ENCODE data around the gene ERCC5.

DNA sequence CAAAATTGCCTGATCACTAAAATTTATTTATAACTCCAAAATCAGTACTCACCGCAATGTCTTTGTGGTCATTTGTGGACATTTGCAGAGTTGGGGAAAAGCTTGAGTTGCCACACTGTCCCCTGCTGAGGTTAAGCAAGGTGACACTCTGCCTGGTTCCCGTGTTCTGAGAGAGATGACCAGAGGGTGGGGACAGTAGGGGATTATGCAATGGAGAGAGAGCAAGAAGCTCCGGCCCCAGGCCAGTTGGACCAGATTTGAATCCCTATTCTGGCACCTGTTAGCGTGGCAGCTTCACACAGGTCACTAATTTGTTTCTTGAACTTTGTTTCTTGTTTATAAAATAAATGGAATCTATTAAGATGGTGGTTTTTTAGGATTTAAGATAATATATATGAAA lies 17.8 kb downstream of the ERCC5 start:
- TF ChIP-seq POLR2A (IDR thresholded peaks at IDR 0.05; ENCODE audit: low read depth, low read length) (no peak), POLR2AphosphoS5 (IDR thresholded peaks at IDR 0.05; ENCODE audit: low read depth, low read length) (no peak), PAX5 (IDR thresholded peaks at IDR 0.05; ENCODE audit: insufficient read depth, low read length, severe bottlenecking) (no peak), SPI1 (IDR thresholded peaks at IDR 0.05; ENCODE audit: low read depth, low read length) (no peak), TAF1 (IDR thresholded peaks at IDR 0.05; ENCODE audit: low read depth, low read length) (no peak), POU2F2 (IDR thresholded peaks at IDR 0.05; ENCODE audit: low read depth, low read length) (no peak)

Data from GM12891 (cell line).